Upper lobe of left lung (tissue), 6 donors: ENCODE data around the gene PML. TPM values are rescaled to one million over a fixed set of nuclear protein-coding genes. Genes with fewer than 3 reads are reported as not detected.

Experiments used
- ATAC-seq, 2 donors: fragments of 200-7000 bp; cut with Tn5 transposase; one replicate each; pipeline ENCODE4 v1.9.1; 2022; ENCODE audit warnings: mild to moderate bottlenecking in 2 of 2, moderate library complexity in 2 of 2; ENCODE audit not compliant: low FRiP score in 2 of 2
- DNase-seq, 2 donors: peaks; one replicate each; pipeline ENCODE4 v3.0.0-alpha.2; 2019 to 2020
- H3K27ac ChIP-seq, 4 donors: fragments of 200-600 bp; sonication (generic); one replicate each; pipeline ENCODE4 v1.5.1; 2016 to 2019
- H3K27me3 ChIP-seq, 4 donors: fragments of 200-600 bp; sonication (generic); one replicate each; pipeline ENCODE4 v1.5.1; 2017 to 2019
- H3K36me3 ChIP-seq, 4 donors: fragments of 200-600 bp; sonication (generic); one replicate each; pipeline ENCODE4 v1.5.1; 2016 to 2019
- H3K4me1 ChIP-seq, 4 donors: fragments of 200-600 bp; sonication (generic); one replicate each; pipeline ENCODE4 v1.5.1; 2018 to 2019
- H3K4me3 ChIP-seq, 4 donors: fragments of 200-600 bp; sonication (generic); one replicate each; pipeline ENCODE4 v1.5.1; 2017 to 2019; ENCODE audit warnings: mild to moderate bottlenecking in 2 of 4, moderate library complexity in 1 of 4
- H3K9me3 ChIP-seq, 4 donors: fragments of 200-600 bp; sonication (generic); one replicate each; pipeline ENCODE4 v1.5.1; 2018 to 2019
- CTCF ChIP-seq, 6 experiments: fragments of 450-650 bp in 4 of 6; fragments of 200-600 bp in 2 of 6; sonication (generic) in 2 of 6; IDR thresholded peaks; one replicate each; pipeline ENCODE4 v1.5.1; 2016 to 2019; ENCODE audit warnings: antibody characterized with exemption in 6 of 6
- EP300 ChIP-seq, 4 donors: sonication (generic); formaldehyde crosslinking; IDR thresholded peaks; one replicate each; pipeline ENCODE4 v1.5.1; 2017; ENCODE audit warnings: antibody characterized with exemption in 4 of 4, control low read depth in 2 of 4
- POLR2A ChIP-seq, 4 donors: fragments of 450-650 bp; IDR thresholded peaks; one replicate each; pipeline ENCODE4 v1.5.1; 2016 to 2017; ENCODE audit warnings: antibody characterized with exemption in 4 of 4, mild to moderate bottlenecking in 2 of 4
- POLR2AphosphoS5 ChIP-seq, 2 donors: sonication (generic); formaldehyde crosslinking; IDR thresholded peaks; one replicate each; pipeline ENCODE4 v1.5.1; 2017; ENCODE audit warnings: antibody characterized with exemption in 2 of 2
- WGBS, 2 donors: methylation state at CpG; one replicate each; pipeline ENCODE4 v1.1.5; 2017 to 2018; 5-methylcytosine and 5-hydroxymethylcytosine counted together
- total RNA-seq, 6 donors: library from RNA; depleted of rRNA in 4 of 6; stranded (reverse); fragments of >200 nt in 4 of 6; gene quantifications; one replicate each; pipeline versions ENCODE4 v1.1.0 to v1.2.1, GENCODE V29; 2016 to 2021
- donor health status: DM: no; HTN: no; CAD: no; lungs with moderate emphysema.
- donor health status: DM: no; HTN: yes; CAD: no; lungs with severe emphysema.

Gene PML
- total RNA-seq, 6 donors from 2014 or later: 63.1 to 247 (median 92.9) TPM

- peaks cover 58 to 85% (median 77%) of the 10 kb centered on the region in 4 donors for H3K4me1 ChIP-seq
- ATAC-seq: peak; percentile 1 to 4
Observed at GRCh38 chr15:73994912-73995622, 551 bp downstream of the PML start.

GRCh38 chr15:73996267-73996666 is 1.8 kb downstream of the PML start:
- no peaks in the 10 kb centered on the region for H3K9me3 ChIP-seq
- peaks cover 6 to 30% (median 16%) of the 10 kb centered on the region in 4 donors for H3K36me3 ChIP-seq
- no peak for TF ChIP-seq POLR2A (IDR thresholded peaks at IDR 0.05)
- no peak for TF ChIP-seq POLR2AphosphoS5 (IDR thresholded peaks at IDR 0.05)
- TF ChIP-seq CTCF (IDR thresholded peaks at IDR 0.05): no peak
- no peak for TF ChIP-seq EP300 (IDR thresholded peaks at IDR 0.05)
- peaks cover 58 to 85% (median 73%) of the 10 kb centered on the region in 4 donors for H3K4me1 ChIP-seq
- DNase-seq: no peak
- 51 to 56% methylated on average over 2 of the region's 2 CpGs for WGBS, 2 donors
- peak overlapping the region; percentile 96 to 99 (median 98) for H3K27ac ChIP-seq
- H3K27me3 ChIP-seq: no peaks in the 10 kb centered on the region
- H3K4me3 ChIP-seq: peak overlapping the region in 3 of 4 donors; percentile 77 to 96 (median 84)
- ATAC-seq: no peak

More at GRCh38 chr15:73994912-73995622, 551 bp downstream of the PML start:
- Histone ChIP-seq H3K9me3 (no peaks in the 10 kb centered on the region), H3K27me3 (no peaks in the 10 kb centered on the region), H3K27ac (peak overlapping the region; percentile 96 to 99 (median 98)), H3K36me3 (peaks cover 6 to 20% (median 15%) of the 10 kb centered on the region in 4 donors), H3K4me3 (peak overlapping the region; percentile 77 to 96 (median 86))
- DNase-seq: peak in 1 of 2 donors; percentile 78
- TF ChIP-seq POLR2AphosphoS5 (IDR thresholded peaks at IDR 0.05) (peak in 1 of 2 donors; percentile 9), EP300 (IDR thresholded peaks at IDR 0.05) (no peak)
- WGBS, 2 donors: 0% methylated on average over 17 to 18 of the region's 18 CpGs

DNA sequence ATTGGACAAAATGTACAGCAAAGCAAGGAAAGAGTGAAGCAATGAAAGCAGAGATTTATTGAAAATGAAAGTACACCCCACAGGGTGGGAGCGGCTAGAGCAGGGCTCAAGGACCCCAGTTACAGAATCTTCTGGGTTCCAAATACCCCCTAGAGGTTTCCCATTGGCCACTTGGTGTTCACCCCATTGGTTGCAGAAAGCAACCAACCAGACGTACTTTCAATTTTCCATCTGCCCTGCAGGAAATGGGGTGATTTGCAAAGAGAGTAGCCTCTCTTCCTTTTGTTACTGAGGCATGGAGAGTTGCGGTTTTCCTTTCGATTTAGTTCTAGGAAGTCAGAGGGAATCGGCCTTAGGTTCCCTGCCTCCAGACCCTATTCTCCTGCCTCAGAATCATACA is 2.4 kb downstream of the PML start:
- DNase-seq (no peak), ATAC-seq (no peak)
- peaks cover 56 to 86% (median 72%) of the 10 kb centered on the region in 4 donors for H3K4me1 ChIP-seq
- no peaks in the 10 kb centered on the region for H3K27me3 ChIP-seq
- TF ChIP-seq EP300 (IDR thresholded peaks at IDR 0.05) (peak in 1 of 4 donors; percentile 5), POLR2A (IDR thresholded peaks at IDR 0.05) (no peak), POLR2AphosphoS5 (IDR thresholded peaks at IDR 0.05) (peak in 1 of 2 donors; percentile 52), CTCF (IDR thresholded peaks at IDR 0.05) (peak in 3 of 6 experiments; percentile 9 to 20 (median 15))
- H3K9me3 ChIP-seq: no peaks in the 10 kb centered on the region
- 24 to 27% methylated on average over 5 of the region's 5 CpGs for WGBS, 2 donors
- H3K36me3 ChIP-seq: peaks cover 6 to 33% (median 18%) of the 10 kb centered on the region in 4 donors
- peak overlapping the region in 3 of 4 donors; percentile 77 to 96 (median 84) for H3K4me3 ChIP-seq
- H3K27ac ChIP-seq: peak overlapping the region; percentile 96 to 99 (median 98)

- Histone ChIP-seq H3K36me3 (peaks cover 6 to 42% (median 19%) of the 10 kb centered on the region in 4 donors), H3K9me3 (no peaks in the 10 kb centered on the region), H3K4me3 (peak overlapping the region in 3 of 4 donors; percentile 2 to 96 (median 84)), H3K4me1 (peaks cover 54 to 79% (median 66%) of the 10 kb centered on the region in 4 donors), H3K27me3 (no peaks in the 10 kb centered on the region), H3K27ac (peak overlapping the region in 3 of 4 donors; percentile 97 to 99 (median 98))
- 92% methylated on average over 27 of the region's 27 CpGs; no CpG with 5 or more reads in 1 of the 2 donors for WGBS, 2 donors
- DNase-seq (peak in 1 of 2 donors; percentile 79), ATAC-seq (no peak)
- TF ChIP-seq POLR2A (IDR thresholded peaks at IDR 0.05) (no peak), EP300 (IDR thresholded peaks at IDR 0.05) (no peak), CTCF (IDR thresholded peaks at IDR 0.05) (no peak), POLR2AphosphoS5 (IDR thresholded peaks at IDR 0.05) (no peak)
Observed at GRCh38 chr15:73997986-73998385, 3.5 kb downstream of the PML start.
